A549 (cell line): ENCODE measurements around the gene TDP1. TPM values are rescaled to one million over a fixed set of nuclear protein-coding genes. Genes with fewer than 3 reads are reported as not detected.

ENCODE experiments used
- ATAC-seq, 2 experiments: fragments of 200-7000 bp in 1 of 2; fragments of >200 bp in 1 of 2; cut with Nextera tagmentation in 1 of 2; cut with Tn5 transposase in 1 of 2; 3 replicates each; pipeline versions ENCODE4 v1.8.0 to v1.9.1; 2018 to 2020; ENCODE audit warnings: mild to moderate bottlenecking in 1 of 2, moderate library complexity in 1 of 2
- CTCF ChIA-PET: fragments of 300-600 bp; sonication (Branson Sonifier 250); formaldehyde crosslinking; extraction: SDS; loops from one replicate; lab custom pipeline; 2021; ENCODE audit warnings: antibody characterized with exemption, inconsistent platforms; lab: Yijun Ruan, JAX
- POLR2A ChIA-PET: fragments of 350-600 bp; formaldehyde crosslinking; extraction: SDS; loops from one replicate; lab custom pipeline; 2021; ENCODE audit warnings: antibody characterized with exemption, inconsistent platforms; lab: Yijun Ruan, JAX
- DNase-seq, 2 experiments: peaks; one replicate each; pipeline versions ENCODE4 v3.0.0 to v3.0.0-alpha.2; 2011 to 2016; ENCODE audit warnings: low read depth in 1 of 2, low spot score in 1 of 2
- FAIRE-seq: peaks from 2 replicates; lab custom pipeline; 2011; peaks lifted over from hg19 to GRCh38; lab: Jason Lieb, UNC
- H3K27ac ChIP-seq, 2 experiments: fragments of >200 bp; sonication (Bioruptor Twin); formaldehyde crosslinking; 3 replicates each; pipeline ENCODE4 v1.5.1; 2016 to 2017
- H3K4me1 ChIP-seq: fragments of >200 bp; sonication (Bioruptor Twin); formaldehyde crosslinking; 3 replicates; pipeline ENCODE4 v1.6.1; 2016
- H3K4me2 ChIP-seq: fragments of >200 bp; sonication (Bioruptor Twin); formaldehyde crosslinking; 3 replicates; pipeline ENCODE4 v1.6.1; 2016
- H3K4me3 ChIP-seq: fragments of >200 bp; sonication (Bioruptor Twin); formaldehyde crosslinking; 3 replicates; pipeline ENCODE4 v1.5.1; 2016
- H3K9me3 ChIP-seq: fragments of >200 bp; sonication (Bioruptor Twin); formaldehyde crosslinking; 3 replicates; pipeline ENCODE4 v1.6.1; 2016
- CBX8 ChIP-seq: fragments of 200-600 bp; sonication (generic); IDR thresholded peaks from 2 replicates; pipeline ENCODE4 v1.6.1; 2016
- CEBPB ChIP-seq, 2 experiments: fragments of >200 bp in 1 of 2; sonication (Bioruptor Twin) in 1 of 2; formaldehyde crosslinking in 1 of 2; IDR thresholded peaks; 2 replicates each; pipeline ENCODE4 v1.6.1; 2012 to 2016
- CHD2 ChIP-seq: fragments of 150-350 bp; IDR thresholded peaks from 2 replicates; pipeline ENCODE4 v1.6.1; 2014; ENCODE audit warnings: low read length; ENCODE audit not compliant: partially characterized antibody
- CHD4 ChIP-seq: fragments of 200-600 bp; sonication (generic); IDR thresholded peaks from 2 replicates; pipeline ENCODE4 v1.6.1; 2016; ENCODE audit warnings: antibody characterized with exemption, mild to moderate bottlenecking, borderline replicate concordance
- CTCF ChIP-seq: fragments of >200 bp; sonication (Bioruptor Twin); formaldehyde crosslinking; IDR thresholded peaks from 3 replicates; pipeline ENCODE4 v1.5.1; 2016
- EP300 ChIP-seq, 2 experiments: fragments of >200 bp; sonication (Bioruptor Twin); formaldehyde crosslinking; IDR thresholded peaks; 2 replicates in 1 of 2; 3 replicates in 1 of 2; pipeline ENCODE4 v1.6.1; 2016 to 2017
- FOXS1 ChIP-seq: fragments of 250-450 bp; sonication (Bioruptor Pico); IDR thresholded peaks from 2 replicates; pipeline ENCODE4 v1.5.0; 2020; ENCODE audit warnings: mild to moderate bottlenecking, moderate library complexity
- GATA3 ChIP-seq: IDR thresholded peaks from 2 replicates; pipeline ENCODE4 v1.6.1; 2012; ENCODE audit warnings: borderline replicate concordance
- HDAC2 ChIP-seq: fragments of 200-600 bp; sonication (generic); IDR thresholded peaks from 2 replicates; pipeline ENCODE4 v1.6.1; 2016
- HES2 ChIP-seq: fragments of >200 bp; sonication (Bioruptor Twin); formaldehyde crosslinking; IDR thresholded peaks from 2 replicates; pipeline ENCODE4 v1.6.1; 2016
- KDM5A ChIP-seq: fragments of 200-600 bp; sonication (generic); IDR thresholded peaks from 2 replicates; pipeline ENCODE4 v1.6.1; 2016; ENCODE audit warnings: antibody characterized with exemption, mild to moderate bottlenecking
- MAFK ChIP-seq: fragments of 450-650 bp; IDR thresholded peaks from 2 replicates; pipeline ENCODE4 v1.6.1; 2014; ENCODE audit not compliant: partially characterized antibody
- MAZ ChIP-seq: fragments of 150-350 bp; IDR thresholded peaks from 2 replicates; pipeline ENCODE4 v1.6.1; 2014; ENCODE audit warnings: antibody characterized with exemption, low read depth, low read length, borderline replicate concordance
- NPAS2 ChIP-seq: fragments of 250-450 bp; sonication (Bioruptor Pico); IDR thresholded peaks from 2 replicates; pipeline ENCODE4 v1.8.0; 2022; ENCODE audit warnings: mild to moderate bottlenecking, moderate library complexity, borderline replicate concordance
- PBX3 ChIP-seq: IDR thresholded peaks from 2 replicates; pipeline ENCODE4 v1.6.1; 2012
- POLR2A ChIP-seq: IDR thresholded peaks from 2 replicates; pipeline ENCODE4 v1.6.1; 2012; ENCODE audit warnings: mild to moderate bottlenecking, low read length
- POLR2AphosphoS2 ChIP-seq: conservative IDR thresholded peaks from 2 replicates; pipeline ENCODE4 v1.6.1; 2012; ENCODE audit warnings: low read length, improper control_type of control experiment, inconsistent platforms
- RARB ChIP-seq: fragments of 250-450 bp; sonication (Bioruptor Pico); IDR thresholded peaks from 2 replicates; pipeline ENCODE4 v1.8.0; 2021; ENCODE audit warnings: mild to moderate bottlenecking, moderate library complexity
- RCOR1 ChIP-seq: fragments of 150-350 bp; IDR thresholded peaks from 2 replicates; pipeline ENCODE4 v1.6.1; 2014; ENCODE audit warnings: antibody characterized with exemption, low read length, low read depth
- TFCP2L1 ChIP-seq: fragments of 250-450 bp; sonication (Bioruptor Pico); IDR thresholded peaks from 2 replicates; pipeline ENCODE4 v1.5.0; 2021; ENCODE audit warnings: mild to moderate bottlenecking
- TP53 ChIP-seq: fragments of 250-450 bp; sonication (Bioruptor Pico); IDR thresholded peaks from 2 replicates; pipeline ENCODE4 v1.5.0; 2021; ENCODE audit warnings: mild to moderate bottlenecking, moderate library complexity
- ZNF302 ChIP-seq: fragments of 250-450 bp; sonication (Bioruptor Pico); IDR thresholded peaks from 2 replicates; pipeline ENCODE4 v1.9.0; 2021; ENCODE audit warnings: inconsistent platforms, mild to moderate bottlenecking, moderate library complexity
- ZSCAN20 ChIP-seq: fragments of 250-450 bp; sonication (Bioruptor Pico); IDR thresholded peaks from 2 replicates; pipeline ENCODE4 v1.8.0; 2022; ENCODE audit warnings: mild to moderate bottlenecking, moderate library complexity
- WGBS: methylation state at CpG from one replicate; pipeline ENCODE4 v1.1.6; 2017; ENCODE audit errors: missing lambda C conversion rate; 5-methylcytosine and 5-hydroxymethylcytosine counted together
- polyA plus RNA-seq, 4 experiments: library from polyadenylated mRNA; depleted of rRNA in 3 of 4; stranded (reverse); fragments of >200 nt; fragmentation: RNase III in 1 of 4; extraction: RNeasy Plus Mini Kit Qiagen cat#74134 plus additional on column Dnase treatment in 1 of 4; gene quantifications; 2 replicates in 3 of 4; 3 replicates in 1 of 4; pipeline ENCODE4 v1.2.3, GENCODE V29; 2011 to 2017
- TF ChIP-seq, protein P1 (sequence below): fragments of 450-650 bp; IDR thresholded peaks from 2 replicates; pipeline ENCODE4 v1.6.1; 2014; ENCODE audit warnings: antibody characterized with exemption

The TDP1 gene
- polyA plus RNA-seq, 2 of the 4 experiments (the other 2 are of a cell fraction), result 15.2 to 21.6 TPM

DNA sequence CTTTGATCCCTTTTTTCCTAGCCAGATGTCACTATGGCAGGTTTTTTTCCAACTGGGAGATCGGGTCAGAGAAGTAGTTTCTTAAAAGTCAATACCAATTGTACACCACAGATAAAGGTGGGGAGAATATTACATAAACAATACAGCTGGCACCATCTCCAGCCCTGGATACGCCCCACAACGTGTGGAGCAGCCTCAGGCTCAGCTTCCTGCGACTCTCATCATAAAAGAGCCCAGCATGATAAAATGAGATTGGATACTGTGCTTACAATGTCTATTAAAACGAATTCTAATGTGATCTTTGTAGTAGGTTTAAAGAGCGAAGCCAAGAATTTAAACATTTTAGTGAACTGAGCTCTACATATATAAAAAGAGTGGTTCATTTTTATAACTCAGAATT, 22.7 kb upstream of the TDP1 start:
- CTCF ChIA-PET, result interaction anchor here (0.8 to 1.4 kb wide), 3 partner anchors 40 to 515 kb away, joined by 3 to 4 read pairs (median 3); no protein-coding TSS in a partner anchor
- H3K4me2 ChIP-seq, result no peak overlapping the region
- TF ChIP-seq MAZ (no peak), PBX3 (no peak), CHD2 (no peak), KDM5A (no peak), TP53 (no peak), CHD4 (no peak), FOXS1 (CRISPR knock-in tag) (no peak), POLR2AphosphoS2 (no peak), EP300 (IDR thresholded peaks at IDR 0.05) (no peak), RCOR1 (no peak)
- TF ChIP-seq, protein P1, sequence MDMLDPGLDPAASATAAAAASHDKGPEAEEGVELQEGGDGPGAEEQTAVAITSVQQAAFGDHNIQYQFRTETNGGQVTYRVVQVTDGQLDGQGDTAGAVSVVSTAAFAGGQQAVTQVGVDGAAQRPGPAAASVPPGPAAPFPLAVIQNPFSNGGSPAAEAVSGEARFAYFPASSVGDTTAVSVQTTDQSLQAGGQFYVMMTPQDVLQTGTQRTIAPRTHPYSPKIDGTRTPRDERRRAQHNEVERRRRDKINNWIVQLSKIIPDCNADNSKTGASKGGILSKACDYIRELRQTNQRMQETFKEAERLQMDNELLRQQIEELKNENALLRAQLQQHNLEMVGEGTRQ, result no peak
- H3K27ac ChIP-seq, result no peak overlapping the region
- no peak for ATAC-seq
- 47% methylated on average over 6 of the region's 6 CpGs for WGBS
- no peak overlapping the region for H3K4me3 ChIP-seq
- FAIRE-seq, result no peak
- no peaks in the 10 kb centered on the region for H3K4me1 ChIP-seq
- POLR2A ChIA-PET, result no interaction called here
- no peaks in the 10 kb centered on the region for H3K9me3 ChIP-seq
- no peak for DNase-seq

DNA sequence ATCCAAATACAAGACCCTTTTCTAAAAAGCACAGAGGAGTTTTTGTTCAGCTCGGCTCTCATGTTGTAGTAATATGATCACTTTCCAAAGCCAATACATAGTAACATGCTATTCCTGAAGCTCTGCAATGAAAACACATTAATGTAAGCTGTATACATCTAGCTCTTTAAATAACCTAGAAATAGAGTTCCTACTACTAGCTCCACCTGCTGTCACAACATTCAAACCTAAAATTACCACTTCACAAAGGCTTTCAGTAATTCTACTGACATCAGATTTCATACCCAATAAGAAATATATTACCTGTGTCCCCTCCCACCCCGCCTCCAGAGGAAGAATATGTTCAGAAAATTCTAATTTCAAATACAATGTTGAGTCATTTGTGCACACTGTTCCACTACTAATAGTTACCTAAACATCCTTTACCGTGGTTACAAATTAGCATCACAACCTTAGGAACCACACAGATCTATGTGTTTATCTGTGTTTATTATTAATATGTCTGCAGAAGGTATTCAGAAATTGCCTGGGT, 19.0 kb upstream of the TDP1 start:
- ATAC-seq, result no peak
- no peaks in the 10 kb centered on the region for H3K9me3 ChIP-seq
- no peak for DNase-seq
- H3K4me1 ChIP-seq, result no peaks in the 10 kb centered on the region
- H3K27ac ChIP-seq, result no peak overlapping the region
- no peak overlapping the region for H3K4me2 ChIP-seq
- CTCF ChIA-PET, result interaction anchor here (0.6 to 2.7 kb wide), 10 partner anchors 11 to 910 kb away, joined by 3 to 10 read pairs (median 3); partner anchors contain the start of gene TDP1
- TF ChIP-seq HDAC2, result no peak
- 0 out of 3 replicates have a peak, but pooled peaks have one; percentile 10 for TF ChIP-seq CTCF
- TF ChIP-seq HES2, result no peak
- no peak for TF ChIP-seq RCOR1
- POLR2A ChIA-PET, result no interaction called here
- no peak for FAIRE-seq
- H3K4me3 ChIP-seq, result no peak overlapping the region
- 47% methylated on average over 3 of the region's 3 CpGs for WGBS

DNA sequence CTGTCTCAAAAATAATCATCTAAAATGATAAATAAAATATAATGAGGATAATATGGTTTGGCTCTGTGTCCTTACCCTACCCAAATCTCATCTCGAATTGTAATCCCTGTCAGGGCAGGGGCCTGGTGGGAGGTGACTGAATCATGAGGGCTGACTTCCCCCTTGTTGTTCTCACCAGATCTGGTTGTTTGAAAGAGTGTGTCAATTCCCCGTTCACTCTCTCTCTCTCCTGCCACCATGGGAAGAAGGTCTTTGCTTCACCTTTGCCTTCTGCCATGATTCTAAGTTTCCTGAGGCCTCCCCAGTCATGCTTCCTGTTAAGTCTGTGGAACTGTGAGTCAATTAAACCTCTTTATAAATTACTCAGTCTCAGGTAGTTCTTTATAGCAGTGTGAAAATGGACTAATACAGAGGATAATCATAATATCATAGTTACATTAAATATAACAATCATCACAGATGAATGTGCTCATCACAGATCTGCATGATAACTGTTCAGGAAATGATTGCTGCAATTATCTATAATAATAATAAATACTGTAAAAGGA, 13.8 kb upstream of the TDP1 start:
- CTCF ChIA-PET, result interaction anchor here (0.6 to 1.7 kb wide), 6 partner anchors 10 to 915 kb away, joined by 3 to 11 read pairs (median 5); no protein-coding TSS in a partner anchor

More for the DNA sequence above, 13.8 kb upstream of the TDP1 start:
- no peak overlapping the region for H3K4me2 ChIP-seq
- DNase-seq, result no peak
- H3K4me1 ChIP-seq, result no peaks in the 10 kb centered on the region
- no peak overlapping the region for H3K4me3 ChIP-seq
- no peak overlapping the region for H3K27ac ChIP-seq
- no peak for FAIRE-seq
- TF ChIP-seq NPAS2 (no peak), MAFK (no peak), MAZ (no peak), RCOR1 (no peak), ZSCAN20 (CRISPR knock-in tag) (no peak), HES2 (no peak), CEBPB (IDR thresholded peaks at IDR 0.05) (no peak), RARB (CRISPR knock-in tag) (no peak), GATA3 (no peak), HDAC2 (no peak), POLR2A (no peak), TP53 (no peak), EP300 (IDR thresholded peaks at IDR 0.05) (no peak), TFCP2L1 (CRISPR knock-in tag) (no peak), ZNF302 (CRISPR knock-in tag) (no peak), CHD2 (no peak), CBX8 (no peak)
- POLR2A ChIA-PET, result no interaction called here
- 80% methylated on average over 2 of the region's 2 CpGs for WGBS
- no peaks in the 10 kb centered on the region for H3K9me3 ChIP-seq
- ATAC-seq, result no peak
